ENCODE measurements around the gene POLR2A. TPM values are rescaled to one million over a fixed set of nuclear protein-coding genes. Genes with fewer than 3 reads are reported as not detected.
A peak's percentile ranks its signal among the peaks of the same experiment; 100 is the strongest.

The POLR2A gene
- total RNA-seq: 100 to 1,000 TPM; 169 to 172 TPM

- peaks cover 66% of the 10 kb centered on the region for H3K4me1 Mint-ChIP-seq
- peaks cover 39% of the 10 kb centered on the region for H3K36me3 Mint-ChIP-seq (ENCODE audit: low read depth)
- no peaks in the 10 kb centered on the region for H3K27me3 Mint-ChIP-seq
- peak within 1 kb of the TSS; percentile 98 for H3K27ac Mint-ChIP-seq
- no peaks in the 10 kb centered on the region for H3K9me3 Mint-ChIP-seq
- CTCF ChIA-PET: interaction anchor here (0.6 to 5.7 kb wide), 4 partner anchors 8 to 136 kb away, joined by 3 to 47 read pairs (median 4); partner anchors contain the start of gene TMEM102
- POLR2A ChIA-PET: interaction anchor here (0.7 to 13.0 kb wide), 48 partner anchors 8 to 736 kb away, joined by 3 to 232 read pairs (median 4); partner anchors contain the start of genes ACAP1, CD68, CHRNB1 and FGF11
- DNase-seq: peak; percentile 97
- peak within 1 kb of the TSS; percentile 87 for H3K4me3 Mint-ChIP-seq
These were observed at the start of gene POLR2A for GRCh38 chr17:7484067-7484918. Gene POLR2A (plus strand): TSS chr17:7484366.

- DNase-seq: peak; percentile 75
- ChIA-PET POLR2A (interaction anchor here (0.8 to 14.4 kb wide), 23 partner anchors 9 to 251 kb away, joined by 3 to 232 read pairs (median 8); partner anchors contain the start of genes ACAP1, CHRNB1, MPDU1 and NEURL4), CTCF (interaction anchor here (0.6 to 4.2 kb wide), 37 partner anchors 11 to 408 kb away, joined by 3 to 53 read pairs (median 6); partner anchors contain the start of genes ACADVL, ACAP1, CHRNB1 and DLG4)
- H3K4me1 Mint-ChIP-seq: peaks cover 45% of the 10 kb centered on the region
- peak overlapping the region; percentile 90 for H3K4me3 Mint-ChIP-seq
- no peaks in the 10 kb centered on the region for H3K9me3 Mint-ChIP-seq
- H3K36me3 Mint-ChIP-seq (ENCODE audit: low read depth): peaks cover 20% of the 10 kb centered on the region
- H3K27ac Mint-ChIP-seq: peak overlapping the region; percentile 98
- peaks cover 26% of the 10 kb centered on the region for H3K27me3 Mint-ChIP-seq
These were observed 48.2 kb upstream of the POLR2A start for GRCh38 chr17:7435676-7436555.

- CTCF ChIA-PET: interaction anchor here (0.6 to 4.2 kb wide), 39 partner anchors 10 to 407 kb away, joined by 3 to 53 read pairs (median 6); partner anchors contain the start of genes ACADVL, ACAP1, CHRNB1 and DLG4
- H3K4me3 Mint-ChIP-seq: peak overlapping the region; percentile 90
- peaks cover 20% of the 10 kb centered on the region for H3K36me3 Mint-ChIP-seq (ENCODE audit: low read depth)
These were observed 47.4 kb upstream of the POLR2A start for GRCh38 chr17:7436556-7437368.

GRCh38 chr17:7437369-7437863 lies 46.8 kb upstream of the POLR2A start:
- CTCF ChIA-PET: interaction anchor here (0.6 to 4.2 kb wide), 24 partner anchors 9 to 250 kb away, joined by 3 to 53 read pairs (median 8); partner anchors contain the start of genes ACADVL, CHRNB1, DLG4 and FXR2

More at GRCh38 chr17:7436556-7437368, 47.4 kb upstream of the POLR2A start:
- POLR2A ChIA-PET: interaction anchor here (1.0 to 14.4 kb wide), 23 partner anchors 9 to 250 kb away, joined by 3 to 232 read pairs (median 8); partner anchors contain the start of genes ACAP1, CHRNB1, MPDU1 and NEURL4
- Mint-ChIP-seq H3K9me3 (no peaks in the 10 kb centered on the region), H3K27ac (peak overlapping the region; percentile 98), H3K27me3 (peaks cover 34% of the 10 kb centered on the region), H3K4me1 (peaks cover 45% of the 10 kb centered on the region)
- peak; percentile 85 for DNase-seq

GRCh38 chr17:7437950-7438614 lies 46.1 kb upstream of the POLR2A start:
- H3K4me1 Mint-ChIP-seq: peaks cover 45% of the 10 kb centered on the region
- H3K4me3 Mint-ChIP-seq: peak overlapping the region; percentile 69
- H3K36me3 Mint-ChIP-seq (ENCODE audit: low read depth): peaks cover 20% of the 10 kb centered on the region
- peak; percentile 59 for DNase-seq
- CTCF ChIA-PET: interaction anchor here (0.7 to 4.2 kb wide), 5 partner anchors 17 to 305 kb away, joined by 3 to 53 read pairs (median 18); partner anchors contain the start of gene NEURL4
- POLR2A ChIA-PET: interaction anchor here (1.5 to 14.4 kb wide), 6 partner anchors 16 to 249 kb away, joined by 3 to 232 read pairs (median 26); partner anchors contain the start of genes ACAP1, MPDU1, POLR2A and SENP3
- H3K9me3 Mint-ChIP-seq: no peaks in the 10 kb centered on the region
- peak overlapping the region; percentile 24 for H3K27ac Mint-ChIP-seq
- H3K27me3 Mint-ChIP-seq: peaks cover 42% of the 10 kb centered on the region

More at GRCh38 chr17:7437369-7437863, 46.8 kb upstream of the POLR2A start:
- Mint-ChIP-seq H3K36me3 (ENCODE audit: low read depth) (peaks cover 20% of the 10 kb centered on the region), H3K9me3 (no peaks in the 10 kb centered on the region), H3K27me3 (peaks cover 39% of the 10 kb centered on the region), H3K4me1 (peaks cover 45% of the 10 kb centered on the region), H3K4me3 (peak overlapping the region; percentile 90), H3K27ac (peak overlapping the region; percentile 24)
- POLR2A ChIA-PET: interaction anchor here (1.0 to 14.4 kb wide), 15 partner anchors 9 to 249 kb away, joined by 3 to 232 read pairs (median 20); partner anchors contain the start of genes ACAP1, CHRNB1, MPDU1 and POLR2A
- no peak for DNase-seq

- H3K4me3 Mint-ChIP-seq: peak overlapping the region; percentile 69
- H3K4me1 Mint-ChIP-seq: peaks cover 45% of the 10 kb centered on the region
- POLR2A ChIA-PET: interaction anchor here (1.5 to 14.4 kb wide), 3 partner anchors 16 to 103 kb away, joined by 3 to 232 read pairs (median 40); partner anchors contain the start of genes ACAP1, POLR2A, SLC35G6 and ZBTB4
- peaks cover 48% of the 10 kb centered on the region for H3K27me3 Mint-ChIP-seq
- CTCF ChIA-PET: interaction anchor here (0.7 to 4.2 kb wide), 3 partner anchors 16 to 304 kb away, joined by 3 to 53 read pairs (median 18); no protein-coding TSS in a partner anchor
- no peaks in the 10 kb centered on the region for H3K9me3 Mint-ChIP-seq
- peaks cover 20% of the 10 kb centered on the region for H3K36me3 Mint-ChIP-seq (ENCODE audit: low read depth)
- DNase-seq: no peak
- no peak overlapping the region for H3K27ac Mint-ChIP-seq
These were observed 45.3 kb upstream of the POLR2A start for GRCh38 chr17:7438656-7439460.

- peak within 1 kb of the TSS; percentile 74 for H3K4me3 Mint-ChIP-seq
- no peaks in the 10 kb centered on the region for H3K9me3 Mint-ChIP-seq
- peak; percentile 22 for DNase-seq
- POLR2A ChIA-PET: interaction anchor here (0.8 to 14.4 kb wide), 5 partner anchors 16 to 122 kb away, joined by 3 to 232 read pairs (median 5); partner anchors contain the start of genes ACAP1, POLR2A, SLC35G6 and ZBTB4
- no peak within 1 kb of the TSS for H3K27ac Mint-ChIP-seq
- peaks cover 55% of the 10 kb centered on the region for H3K27me3 Mint-ChIP-seq
- CTCF ChIA-PET: interaction anchor here (0.7 to 3.7 kb wide), 3 partner anchors 72 to 395 kb away, joined by 3 to 18 read pairs (median 3); no protein-coding TSS in a partner anchor
- peaks cover 45% of the 10 kb centered on the region for H3K4me1 Mint-ChIP-seq
- H3K36me3 Mint-ChIP-seq (ENCODE audit: low read depth): peaks cover 20% of the 10 kb centered on the region
These were observed 44.6 kb upstream of the POLR2A start, which contains the start of gene FGF11 for GRCh38 chr17:7439462-7440112. Gene FGF11 (plus strand): TSS chr17:7439512. CDS start chr17:7439621, 109 bp downstream.

GRCh38 chr17:7440113-7440833 lies 43.9 kb upstream of the POLR2A start:
- H3K27me3 Mint-ChIP-seq: peaks cover 60% of the 10 kb centered on the region
- H3K9me3 Mint-ChIP-seq: no peaks in the 10 kb centered on the region
- peak; percentile 52 for DNase-seq
- peak overlapping the region; percentile 74 for H3K4me3 Mint-ChIP-seq
- H3K27ac Mint-ChIP-seq: no peak overlapping the region
- POLR2A ChIA-PET: interaction anchor here (0.7 to 14.4 kb wide), 8 partner anchors 13 to 143 kb away, joined by 3 to 232 read pairs (median 4); partner anchors contain the start of genes MPDU1, POLR2A, SLC35G6 and ZBTB4
- CTCF ChIA-PET: interaction anchor here (0.5 to 3.7 kb wide), 5 partner anchors 17 to 394 kb away, joined by 3 to 18 read pairs (median 3); no protein-coding TSS in a partner anchor
- H3K4me1 Mint-ChIP-seq: peaks cover 46% of the 10 kb centered on the region
- peaks cover 20% of the 10 kb centered on the region for H3K36me3 Mint-ChIP-seq (ENCODE audit: low read depth)

GRCh38 chr17:7440834-7441195 lies 43.4 kb upstream of the POLR2A start:
- Mint-ChIP-seq H3K4me1 (peaks cover 49% of the 10 kb centered on the region), H3K4me3 (peak overlapping the region; percentile 74), H3K27ac (no peak overlapping the region), H3K27me3 (peaks cover 66% of the 10 kb centered on the region), H3K9me3 (no peaks in the 10 kb centered on the region), H3K36me3 (ENCODE audit: low read depth) (peaks cover 23% of the 10 kb centered on the region)
- peak; percentile 18 for DNase-seq
- ChIA-PET CTCF (interaction anchor here (0.6 to 3.7 kb wide), 4 partner anchors 44 to 120 kb away, joined by 3 to 18 read pairs (median 3); no protein-coding TSS in a partner anchor), POLR2A (interaction anchor here (0.7 to 14.4 kb wide), 7 partner anchors 12 to 143 kb away, joined by 3 to 232 read pairs (median 5); partner anchors contain the start of genes MPDU1, POLR2A, SLC35G6 and ZBTB4)

Data from activated CD4-positive, alpha-beta memory T cell treated with anti-CD3 and anti-CD28 coated beads, Interleukin-2, amount 10 ng/mL, durations not matched to agents 7 days and 5 days (primary cell).